Caco-2 (cell line): ENCODE results near the gene STK32C. TPM values are rescaled to one million over a fixed set of nuclear protein-coding genes. Genes with fewer than 3 reads are reported as not detected.
"Not testable (repeated sequence)": the region's sequence is repeated elsewhere in the genome, so short reads cannot be mapped to it uniquely, and the experiment has no call there.

Source experiments
- BruUV-seq: library from RNA; stranded (reverse); fragments of 400-500 nt; replicated peaks from 2 replicates; lab custom pipeline; 2021; lab: Mats Ljungman, UMichigan
- CTCF ChIA-PET: fragments of 300-600 bp; sonication (Branson Sonifier 250); formaldehyde crosslinking; loops from one replicate; lab custom pipeline; 2022; ENCODE audit warnings: antibody characterized with exemption; lab: Charles Lee
- POLR2A ChIA-PET: fragments of 300-600 bp; sonication (Branson Sonifier 250); formaldehyde crosslinking; loops from one replicate; lab custom pipeline; 2022; ENCODE audit warnings: antibody characterized with exemption; lab: Charles Lee
- DNase-seq, 2 experiments: peaks; one replicate each; pipeline versions ENCODE4 v3.0.0 to v3.0.0-alpha.2; 2020 to 2022
- H3K27me3 ChIP-seq: replicated peaks from 2 replicates; pipeline ENCODE4 v1.6.0; 2011; ENCODE audit warnings: low read length; ENCODE audit not compliant: control insufficient read depth, insufficient read depth
- H3K36me3 ChIP-seq: 2 replicates; pipeline ENCODE4 v1.5.1; 2011; ENCODE audit warnings: low read length; ENCODE audit not compliant: control insufficient read depth, insufficient read depth
- H3K4me1 ChIP-seq: fragments of 250-450 bp; sonication (Bioruptor Pico); 2 replicates; pipeline ENCODE4 v1.5.1; 2020; ENCODE audit warnings: mild to moderate bottlenecking
- H3K4me3 ChIP-seq: 2 replicates; pipeline ENCODE4 v1.5.1; 2011; ENCODE audit warnings: low read depth, mild to moderate bottlenecking, control low read depth, low read length
- H3K9me3 ChIP-seq: fragments of 250-450 bp; sonication (Bioruptor Pico); 2 replicates; pipeline ENCODE4 v1.5.1; 2020; ENCODE audit warnings: mild to moderate bottlenecking, moderate library complexity
- H3K27ac Mint-ChIP-seq: one replicate; pipeline ENCODE4 v1.8.0; 2022; ENCODE audit warnings: mixed read lengths; ENCODE audit not compliant: unreplicated experiment
- H3K27me3 Mint-ChIP-seq: one replicate; pipeline ENCODE4 v1.8.0; 2022; ENCODE audit warnings: mixed read lengths; ENCODE audit not compliant: insufficient read depth, unreplicated experiment
- H3K36me3 Mint-ChIP-seq: one replicate; pipeline ENCODE4 v1.8.0; 2022; ENCODE audit warnings: mild to moderate bottlenecking, mixed read lengths; ENCODE audit not compliant: insufficient read depth, unreplicated experiment
- H3K4me1 Mint-ChIP-seq: one replicate; pipeline ENCODE4 v1.8.0; 2022; ENCODE audit warnings: low read depth, mixed read lengths; ENCODE audit not compliant: unreplicated experiment
- H3K4me3 Mint-ChIP-seq: one replicate; pipeline ENCODE4 v1.8.0; 2022; ENCODE audit warnings: mild to moderate bottlenecking, moderate library complexity, mixed read lengths; ENCODE audit not compliant: unreplicated experiment
- H3K9me3 Mint-ChIP-seq: one replicate; pipeline ENCODE4 v1.8.0; 2022; ENCODE audit warnings: mixed read lengths; ENCODE audit not compliant: unreplicated experiment
- CTCF ChIP-seq, 2 experiments: fragments of 200-600 bp in 1 of 2; IDR thresholded peaks; 1 replicate in 1 of 2; 2 replicates in 1 of 2; pipeline versions ENCODE4 v1.5.1 to v1.8.0; 2011 to 2022; ENCODE audit warnings: antibody characterized with exemption in 1 of 2, control low read depth in 1 of 2, inconsistent platforms in 1 of 2, low read depth in 1 of 2, low read length in 1 of 2, mild to moderate bottlenecking in 1 of 2, moderate library complexity in 1 of 2; ENCODE audit not compliant: insufficient read depth in 1 of 2, severe bottlenecking in 1 of 2, unreplicated experiment in 1 of 2
- intact Hi-C: fragments of 100-400 bp; cut with micrococcal nuclease; formaldehyde crosslinking; loops from one replicate; pipeline ENCODE4 v1.10.0; 2022; ENCODE audit not compliant: unreplicated experiment
- total RNA-seq: library from RNA; stranded (reverse); gene quantifications from 2 replicates; pipeline ENCODE4 v1.2.3, GENCODE V29; 2022

The STK32C gene
- total RNA-seq, 1 experiment from 2014 or later, result 13.3 TPM

DNA sequence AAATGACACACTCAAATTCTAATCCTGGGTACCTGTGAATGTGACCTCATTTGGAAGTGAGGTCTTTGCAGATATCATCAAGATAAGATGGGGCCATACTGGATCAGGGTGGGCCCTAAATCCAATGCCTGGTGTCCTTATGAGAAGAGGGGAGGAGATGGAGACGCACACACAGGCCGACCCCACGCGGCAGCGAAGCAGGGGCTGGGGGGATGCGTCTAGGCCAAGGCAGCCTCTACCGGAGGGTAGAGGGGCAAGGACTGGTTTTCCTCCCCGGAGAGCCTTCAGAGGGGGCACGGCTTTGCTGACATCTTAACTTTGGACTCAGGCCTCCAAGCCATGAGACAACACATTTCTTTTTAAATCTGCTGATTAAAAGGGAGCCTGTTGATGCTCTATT is 87.7 kb downstream of the STK32C start:
- no peak for DNase-seq
- Histone ChIP-seq H3K9me3 (peaks cover 25% of the 10 kb centered on the region), H3K36me3 (no peaks in the 10 kb centered on the region), H3K4me1 (no peaks in the 10 kb centered on the region), H3K4me3 (no peak overlapping the region), H3K27me3 (no peaks in the 10 kb centered on the region)
- Mint-ChIP-seq H3K4me1 (no peaks in the 10 kb centered on the region), H3K4me3 (no peak overlapping the region), H3K27me3 (no peaks in the 10 kb centered on the region), H3K9me3 (peaks cover 16% of the 10 kb centered on the region), H3K36me3 (no peaks in the 10 kb centered on the region), H3K27ac (no peak overlapping the region)
- POLR2A ChIA-PET, result no interaction called here
- CTCF ChIA-PET, result no interaction called here
- intact Hi-C loops, result no loop called here
- no TSS peak for BruUV-seq
- TF ChIP-seq CTCF (IDR thresholded peaks at IDR 0.05; ENCODE audit: insufficient read depth in 1 of 2, low read depth in 1 of 2, low read length in 1 of 2, severe bottlenecking in 1 of 2, unreplicated experiment in 1 of 2), result no peak

DNA sequence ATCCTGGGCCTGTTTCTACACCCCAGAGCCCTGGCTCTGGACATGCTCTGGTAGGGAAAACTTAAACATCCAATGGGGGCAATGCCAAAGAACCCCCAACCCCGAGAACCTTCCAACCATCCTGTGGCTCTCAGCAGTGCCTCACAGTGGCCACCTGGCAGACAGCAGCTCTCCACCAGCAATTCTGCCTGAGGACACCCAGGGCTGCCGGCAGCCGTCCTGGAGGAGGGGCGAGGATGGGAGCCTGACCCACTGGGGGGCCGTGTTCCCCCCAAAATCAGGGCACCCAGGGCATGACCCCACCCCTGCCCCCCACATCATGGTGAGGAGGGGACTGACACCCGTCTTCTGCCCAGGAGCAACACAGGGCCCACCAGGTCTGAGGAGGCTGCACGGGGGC is 88.3 kb downstream of the STK32C start:
- Mint-ChIP-seq H3K4me3 (no peak overlapping the region), H3K4me1 (no peaks in the 10 kb centered on the region), H3K27me3 (no peaks in the 10 kb centered on the region), H3K27ac (no peak overlapping the region), H3K9me3 (peaks cover 21% of the 10 kb centered on the region), H3K36me3 (no peaks in the 10 kb centered on the region)
- H3K9me3 ChIP-seq, result peaks cover 25% of the 10 kb centered on the region
- intact Hi-C loops, result no loop called here
- H3K4me1 ChIP-seq, result no peaks in the 10 kb centered on the region
- no TSS peak for BruUV-seq
- no peak for DNase-seq
- no peak for TF ChIP-seq CTCF (IDR thresholded peaks at IDR 0.05; ENCODE audit: insufficient read depth in 1 of 2, low read depth in 1 of 2, low read length in 1 of 2, severe bottlenecking in 1 of 2, unreplicated experiment in 1 of 2)
- H3K27me3 ChIP-seq, result no peaks in the 10 kb centered on the region
- H3K36me3 ChIP-seq, result no peaks in the 10 kb centered on the region
- ChIA-PET CTCF (interaction anchor here (0.6 kb wide), 1 partner anchor 674 kb away, joined by 3 read pairs; no protein-coding TSS in a partner anchor), POLR2A (no interaction called here)
- H3K4me3 ChIP-seq, result no peak overlapping the region

DNA sequence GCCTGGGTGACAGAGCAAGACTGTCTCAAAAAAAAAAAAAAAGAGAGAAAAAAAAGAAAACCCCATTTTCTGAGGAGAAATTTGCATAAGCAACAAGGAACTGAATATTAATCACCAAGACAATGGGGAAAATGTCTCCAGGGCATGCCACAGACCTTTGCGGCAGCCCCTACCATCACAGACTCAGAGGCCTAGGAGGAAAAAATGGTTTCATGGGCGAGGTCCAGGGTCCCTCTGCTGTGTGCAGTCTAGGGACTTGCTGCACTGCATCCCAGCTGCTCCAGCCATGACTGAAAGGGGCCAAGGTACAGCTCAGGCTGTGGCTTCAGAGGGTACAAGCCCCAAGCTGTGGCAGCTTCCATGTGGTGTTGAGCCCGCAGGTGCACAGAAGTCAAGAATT is 91.3 kb downstream of the STK32C start:
- H3K27ac Mint-ChIP-seq, BruUV-seq, DNase-seq, H3K36me3 Mint-ChIP-seq, H3K27me3 ChIP-seq, H3K27me3 Mint-ChIP-seq, H3K4me1 ChIP-seq, intact Hi-C loops, H3K4me3 Mint-ChIP-seq, CTCF ChIA-PET, POLR2A ChIA-PET, H3K4me3 ChIP-seq, H3K4me1 Mint-ChIP-seq, H3K36me3 ChIP-seq: not testable (repeated sequence)
- H3K9me3 ChIP-seq, result peaks cover 25% of the 10 kb centered on the region
- H3K9me3 Mint-ChIP-seq, result peaks cover 36% of the 10 kb centered on the region

DNA sequence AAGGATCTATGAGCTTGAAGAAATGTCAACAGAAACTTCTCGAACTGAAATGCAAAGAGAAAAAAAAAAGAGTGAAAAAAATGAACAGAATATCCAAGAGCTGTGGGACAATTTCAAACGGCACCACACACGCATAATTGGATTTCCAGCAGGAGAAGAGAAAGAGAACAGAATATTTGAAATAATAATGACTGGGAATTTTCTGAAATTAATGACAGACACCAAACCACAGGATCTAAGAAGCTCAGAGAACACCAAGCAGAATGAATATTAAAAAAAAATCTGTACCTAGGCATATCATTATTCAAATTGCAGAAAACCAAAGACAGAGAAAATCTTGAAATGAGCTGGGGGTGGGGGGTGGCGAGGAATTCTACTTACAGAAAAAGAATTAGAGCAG is 93.8 kb downstream of the STK32C start:
- Mint-ChIP-seq H3K4me3 (no peak overlapping the region), H3K4me1 (no peaks in the 10 kb centered on the region), H3K36me3 (no peaks in the 10 kb centered on the region), H3K27me3 (no peaks in the 10 kb centered on the region), H3K27ac (no peak overlapping the region), H3K9me3 (peaks cover 36% of the 10 kb centered on the region)
- DNase-seq, result no peak
- Histone ChIP-seq H3K4me3 (no peak overlapping the region), H3K9me3 (peaks cover 25% of the 10 kb centered on the region), H3K36me3 (no peaks in the 10 kb centered on the region), H3K27me3 (no peaks in the 10 kb centered on the region), H3K4me1 (no peaks in the 10 kb centered on the region)
- ChIA-PET CTCF (no interaction called here), POLR2A (no interaction called here)
- BruUV-seq, result no TSS peak
- TF ChIP-seq CTCF (IDR thresholded peaks at IDR 0.05; ENCODE audit: insufficient read depth in 1 of 2, low read depth in 1 of 2, low read length in 1 of 2, severe bottlenecking in 1 of 2, unreplicated experiment in 1 of 2), result no peak
- intact Hi-C loops, result no loop called here
